HepG2 (cell line): Measurements from ENCODE around the gene COL9A2. TPM values are rescaled to one million over a fixed set of nuclear protein-coding genes. Genes with fewer than 3 reads are reported as not detected.

Source experiments
- ATAC-seq: fragments of 200-7000 bp; cut with Tn5 transposase; 3 replicates; pipeline ENCODE4 v1.9.1; 2020; ENCODE audit warnings: mild to moderate bottlenecking, moderate library complexity
- BruUV-seq: library from RNA; stranded (reverse); fragments of 400-500 nt; replicated peaks from 2 replicates; lab custom pipeline; 2021; lab: Mats Ljungman, UMichigan
- CTCF ChIA-PET: fragments of 300-600 bp; formaldehyde crosslinking; extraction: SDS; loops from one replicate; lab custom pipeline; 2021; ENCODE audit warnings: low total read pairs, inconsistent platforms, low intra/inter-chr PET ratio; lab: Yijun Ruan, JAX
- POLR2A ChIA-PET: fragments of 350-600 bp; sonication (Branson Sonifier 250); formaldehyde crosslinking; loops from one replicate; lab custom pipeline; 2020; ENCODE audit warnings: antibody characterized with exemption, inconsistent platforms; lab: Yijun Ruan, JAX
- DNase-seq: peaks from one replicate; pipeline ENCODE4 v3.0.0-alpha.2; 2015; ENCODE audit warnings: low spot score
- FAIRE-seq: peaks from 3 replicates; lab custom pipeline; 2011; peaks lifted over from hg19 to GRCh38; lab: Jason Lieb, UNC
- H2AFZ ChIP-seq: one replicate; pipeline ENCODE4 v1.6.1; 2011; ENCODE audit warnings: low read length, inconsistent platforms
- H3K27ac ChIP-seq: fragments of 300-600 bp; 3 replicates; pipeline ENCODE4 v1.8.0; 2011; ENCODE audit warnings: mixed run types, mild to moderate bottlenecking, mixed read lengths, low read length, inconsistent platforms; ENCODE audit not compliant: insufficient read depth; ENCODE audit errors: extremely low read length
- H3K27me3 ChIP-seq, 2 experiments: fragments of 200-600 bp in 1 of 2; 2 replicates in 1 of 2; 3 replicates in 1 of 2; pipeline versions ENCODE4 v1.6.0 to v1.8.0; 2011; ENCODE audit warnings: low read length in 2 of 2, mild to moderate bottlenecking in 2 of 2, moderate library complexity in 2 of 2, inconsistent platforms in 1 of 2; ENCODE audit not compliant: insufficient read depth in 2 of 2, control insufficient read depth in 1 of 2
- H3K36me3 ChIP-seq, 2 experiments: fragments of 200-600 bp in 1 of 2; replicated peaks in 1 of 2; 2 replicates in 1 of 2; 3 replicates in 1 of 2; pipeline versions ENCODE4 v1.5.1 to v1.8.0; 2011; ENCODE audit warnings: low read length in 2 of 2, inconsistent platforms in 1 of 2; ENCODE audit not compliant: insufficient read depth in 2 of 2, control insufficient read depth in 1 of 2
- H3K4me1 ChIP-seq: 2 replicates; pipeline ENCODE4 v1.5.1; 2012; ENCODE audit warnings: low read length, inconsistent platforms; ENCODE audit not compliant: insufficient read depth
- H3K4me2 ChIP-seq: 2 replicates; pipeline ENCODE4 v1.6.0; 2011; ENCODE audit warnings: low read depth, low read length, inconsistent platforms
- H3K4me3 ChIP-seq, 3 experiments: fragments of 200-600 bp in 1 of 3; sonication (generic), shearing (Covaris generic) in 1 of 3; replicated peaks in 1 of 3; 2 replicates each; pipeline ENCODE4 v1.5.1; 2011 to 2016; ENCODE audit warnings: low read length in 3 of 3, inconsistent platforms in 2 of 3, low read depth in 2 of 3, mild to moderate bottlenecking in 2 of 3, control low read depth in 1 of 3, mixed read lengths in 1 of 3; ENCODE audit not compliant: insufficient read depth in 1 of 3
- H3K79me2 ChIP-seq: one replicate; pipeline ENCODE4 v1.6.1; 2011; ENCODE audit warnings: low read length, inconsistent platforms; ENCODE audit not compliant: insufficient read depth
- H3K9ac ChIP-seq: 2 replicates; pipeline ENCODE4 v1.6.0; 2011; ENCODE audit warnings: mild to moderate bottlenecking, low read depth, low read length, inconsistent platforms; ENCODE audit not compliant: insufficient read depth
- H3K9me3 ChIP-seq: 2 replicates; pipeline ENCODE4 v1.5.1; 2012; ENCODE audit warnings: mild to moderate bottlenecking, low read length
- H4K20me1 ChIP-seq: 2 replicates; pipeline ENCODE4 v1.6.0; 2011; ENCODE audit warnings: inconsistent platforms, mild to moderate bottlenecking, low read length, moderate library complexity; ENCODE audit not compliant: insufficient read depth
- BCL6 ChIP-seq: IDR thresholded peaks from 2 replicates; pipeline ENCODE4 v1.6.1; 2016; ENCODE audit warnings: missing genetic modification reagents, missing compliant biosample characterization
- CEBPZ ChIP-seq: IDR thresholded peaks from 2 replicates; pipeline ENCODE4 v1.6.1; 2012; ENCODE audit warnings: low read length, improper control_type of control experiment
- DDIT3 ChIP-seq: sonication (generic); formaldehyde crosslinking; IDR thresholded peaks from 2 replicates; pipeline ENCODE4 v1.4.0; 2020; ENCODE audit warnings: mild to moderate bottlenecking, missing genetic modification reagents
- FOXA3 ChIP-seq: IDR thresholded peaks from 2 replicates; pipeline ENCODE4 v1.6.1; 2016; ENCODE audit warnings: missing genetic modification reagents, missing compliant biosample characterization
- HOXA5 ChIP-seq: sonication (generic); formaldehyde crosslinking; IDR thresholded peaks from 2 replicates; pipeline ENCODE4 v1.4.0; 2020; ENCODE audit warnings: missing genetic modification reagents
- KDM1A ChIP-seq: IDR thresholded peaks from 2 replicates; pipeline ENCODE4 v1.6.1; 2016; ENCODE audit warnings: missing compliant biosample characterization
- MTF2 ChIP-seq: sonication (generic); formaldehyde crosslinking; IDR thresholded peaks from 2 replicates; pipeline ENCODE4 v1.5.0; 2020; ENCODE audit warnings: missing genetic modification reagents, borderline replicate concordance
- NR2F1 ChIP-seq, 2 experiments: fragments of 450-650 bp in 1 of 2; formaldehyde crosslinking in 1 of 2; IDR thresholded peaks; 2 replicates each; pipeline versions ENCODE4 v1.5.0 to v1.6.1; 2016 to 2020; ENCODE audit warnings: mild to moderate bottlenecking in 1 of 2, missing compliant biosample characterization in 1 of 2, missing genetic modification reagents in 1 of 2, moderate library complexity in 1 of 2
- SOX6 ChIP-seq, 2 experiments: fragments of 450-650 bp in 1 of 2; sonication (generic) in 1 of 2; formaldehyde crosslinking in 1 of 2; IDR thresholded peaks; 2 replicates each; pipeline versions ENCODE4 v1.4.0 to v1.6.1; 2017 to 2020; ENCODE audit warnings: antibody characterized with exemption in 1 of 2, mild to moderate bottlenecking in 1 of 2, missing genetic modification reagents in 1 of 2
- THRA ChIP-seq: sonication (generic); formaldehyde crosslinking; IDR thresholded peaks from 2 replicates; pipeline ENCODE4 v1.4.0; 2020; ENCODE audit warnings: missing genetic modification reagents, borderline replicate concordance
- ZBTB8A ChIP-seq: sonication (generic); formaldehyde crosslinking; IDR thresholded peaks from 2 replicates; pipeline ENCODE4 v1.4.0; 2020; ENCODE audit warnings: mild to moderate bottlenecking, low read depth, missing genetic modification reagents, borderline replicate concordance
- ZNF660 ChIP-seq: sonication (generic); formaldehyde crosslinking; IDR thresholded peaks from 2 replicates; pipeline ENCODE4 v1.5.1; 2020; ENCODE audit warnings: mild to moderate bottlenecking, low read depth, missing genetic modification reagents, borderline replicate concordance
- ZNF841 ChIP-seq: sonication (generic); formaldehyde crosslinking; IDR thresholded peaks from 2 replicates; pipeline ENCODE4 v1.8.1; 2023; ENCODE audit warnings: missing genetic modification reagents, borderline replicate concordance
- WGBS: methylation state at CpG from one replicate; pipeline ENCODE4 v1.1.6; 2017; ENCODE audit warnings: low lambda C conversion rate; 5-methylcytosine and 5-hydroxymethylcytosine counted together
- in situ Hi-C: cut with HindIII; loops from 2 replicates; pipeline ENCODE4 v1.10.0; 2017; ENCODE audit warnings: low pct_unique_long_range_greater_than_20kb; ENCODE audit not compliant: extremely low pct_ligation_motif_present
- intact Hi-C: fragments of 100-400 bp; cut with micrococcal nuclease; formaldehyde crosslinking; loops from one replicate; pipeline ENCODE4 v1.10.0; 2022; ENCODE audit not compliant: unreplicated experiment
- polyA plus RNA-seq, 8 experiments: library from polyadenylated mRNA; depleted of rRNA in 3 of 8; stranded (reverse) in 7 of 8; unstranded in 1 of 8; fragments of >200 nt; fragmentation: Illumina TruSeq in 4 of 8; extraction: Trizol in 4 of 8; gene quantifications; 2 replicates each; pipeline versions ENCODE4 v1.2.1 to v1.2.3, GENCODE V29; 2011 to 2016; ENCODE audit warnings: low read depth in 4 of 8, missing spikeins in 1 of 8, mixed read lengths in 1 of 8; ENCODE audit not compliant: insufficient read depth in 1 of 8
- total RNA-seq, 5 experiments: library from RNA; depleted of rRNA; stranded (reverse); fragments of >200 nt; fragmentation: Illumina TruSeq; extraction: Trizol; gene quantifications; 2 replicates each; pipeline ENCODE4 v1.2.3, GENCODE V29; 2016; ENCODE audit warnings: low read depth in 1 of 5

COL9A2 gene
- total and polyA plus RNA-seq, 2 of the 13 experiments (the other 11 are each of a cell fraction or from before 2014, with no cell fraction given), result 20.2 to 26.9 TPM

- no peaks in the 10 kb centered on the region for H3K4me1 ChIP-seq
- H3K79me2 ChIP-seq, result no peaks in the 10 kb centered on the region
- no peak overlapping the region for H3K27ac ChIP-seq
- FAIRE-seq (no peak), DNase-seq (no peak), ATAC-seq (no peak)
- TF ChIP-seq ZNF841 (CRISPR knock-in tag) (no peak), NR2F1 (CRISPR knock-in tag; IDR thresholded peaks at IDR 0.05) (no peak)
- H2AFZ ChIP-seq, result no peak overlapping the region
- BruUV-seq, result no TSS peak
- no peaks in the 10 kb centered on the region for H4K20me1 ChIP-seq
- WGBS, result 75% methylated on average over 3 of the region's 3 CpGs
- no peaks in the 10 kb centered on the region for H3K36me3 ChIP-seq
- ChIA-PET POLR2A (no interaction called here), CTCF (no interaction called here)
- intact Hi-C loops, result no loop called here
- no peak overlapping the region for H3K9ac ChIP-seq
- no peaks in the 10 kb centered on the region; a peak in 1 of 5 replicates for H3K27me3 ChIP-seq
- H3K9me3 ChIP-seq, result no peaks in the 10 kb centered on the region
- H3K4me2 ChIP-seq, result no peak overlapping the region
- H3K4me3 ChIP-seq, result no peak overlapping the region
- in situ Hi-C loops, result no loop called here
These were observed 35.0 kb upstream of the COL9A2 start for GRCh38 chr1:40352126-40352525.

- in situ Hi-C loops (no loop called here), intact Hi-C loops (no loop called here)
- ChIA-PET CTCF (no interaction called here), POLR2A (no interaction called here)
- Histone ChIP-seq H3K4me3 (no peak overlapping the region), H3K79me2 (no peaks in the 10 kb centered on the region), H3K27ac (no peak overlapping the region), H4K20me1 (no peaks in the 10 kb centered on the region), H3K4me1 (no peaks in the 10 kb centered on the region), H3K27me3 (no peaks in the 10 kb centered on the region; a peak in 1 of 5 replicates), H3K9ac (no peak overlapping the region), H2AFZ (peak overlapping the region; percentile 61), H3K4me2 (no peak overlapping the region), H3K9me3 (no peaks in the 10 kb centered on the region), H3K36me3 (no peaks in the 10 kb centered on the region)
- 44% methylated on average over 2 of the region's 2 CpGs for WGBS
- DNase-seq, result no peak
- no TSS peak for BruUV-seq
- FAIRE-seq, result no peak
- no peak for ATAC-seq
- TF ChIP-seq KDM1A (no peak), THRA (no peak), CEBPZ (no peak), DDIT3 (no peak), ZBTB8A (CRISPR knock-in tag) (no peak), FOXA3 (CRISPR knock-in tag) (no peak), HOXA5 (no peak), SOX6 (IDR thresholded peaks at IDR 0.05) (no peak), SOX6 (CRISPR knock-in tag; IDR thresholded peaks at IDR 0.05) (no peak), ZNF660 (CRISPR knock-in tag) (no peak), MTF2 (CRISPR knock-in tag) (no peak), BCL6 (CRISPR knock-in tag) (no peak)
These were observed 34.0 kb upstream of the COL9A2 start for GRCh38 chr1:40351124-40351523.
